Measurements from ENCODE around the gene PLA2G4A. TPM values are rescaled to one million over a fixed set of nuclear protein-coding genes. Genes with fewer than 3 reads are reported as not detected.

The PLA2G4A gene
- total RNA-seq, 1 experiment from 2014 or later, result 0.39 TPM

GRCh38 chr1:186903374-186904136 lies 74.8 kb downstream of the PLA2G4A start:
- Histone ChIP-seq H3K9ac (ENCODE audit: extremely low read depth, insufficient read length, low read length) (no peak overlapping the region), H2BK15ac (ENCODE audit: low read depth, low read length) (no peak overlapping the region), H3K4me1 (ENCODE audit: insufficient read depth, low read length) (no peaks in the 10 kb centered on the region), H3T11ph (ENCODE audit: low read length) (no peak overlapping the region), H3K4me2 (ENCODE audit: insufficient read depth, insufficient read length, low read length) (no peak overlapping the region), H4K91ac (ENCODE audit: insufficient read length, low read depth, low read length) (no peak overlapping the region), H2BK20ac (ENCODE audit: low read depth, low read length, poor library complexity, severe bottlenecking) (no peak overlapping the region), H3K27ac (ENCODE audit: insufficient read length, low read depth, low read length) (no peak overlapping the region), H3K23me2 (ENCODE audit: insufficient read length, low read depth, low read length, poor library complexity, severe bottlenecking) (no peaks in the 10 kb centered on the region), H2BK5ac (ENCODE audit: insufficient read length, low read length) (no peak overlapping the region), H2BK120ac (ENCODE audit: low read depth, low read length, poor library complexity, severe bottlenecking) (no peak overlapping the region), H3K23ac (ENCODE audit: insufficient read length, low read depth, low read length) (no peak overlapping the region), H3K14ac (ENCODE audit: insufficient read depth, low read length) (no peak overlapping the region), H4K8ac (replicated peaks; ENCODE audit: insufficient read length, low read depth, low read length) (no peak overlapping the region), H2AK5ac (ENCODE audit: insufficient read length, low read length) (no peak overlapping the region), H4K20me1 (ENCODE audit: control insufficient read depth, insufficient read depth, insufficient read length) (no peaks in the 10 kb centered on the region), H3K18ac (ENCODE audit: insufficient read length, low read depth, low read length) (no peak overlapping the region), H4K5ac (ENCODE audit: insufficient read length, low read depth, low read length) (no peak overlapping the region), H3K79me1 (ENCODE audit: insufficient read depth, low read depth, low read length, poor library complexity, severe bottlenecking) (no peaks in the 10 kb centered on the region), H2AFZ (ENCODE audit: low read length) (no peak overlapping the region), H2BK12ac (ENCODE audit: insufficient read length, low read depth, low read length) (no peak overlapping the region), H3K27me3 (ENCODE audit: insufficient read depth, low read length) (no peaks in the 10 kb centered on the region), H3K4ac (ENCODE audit: low read depth, low read length) (no peak overlapping the region), H3K56ac (ENCODE audit: insufficient read length, low read depth, low read length) (no peak overlapping the region), H3K9me3 (ENCODE audit: control insufficient read depth, low read depth, low read length) (no peaks in the 10 kb centered on the region), H3K79me2 (ENCODE audit: insufficient read depth, low read length) (no peaks in the 10 kb centered on the region)
- Mint-ChIP-seq H3K27me3 (ENCODE audit: low read depth) (no peaks in the 10 kb centered on the region), H3K4me1 (peaks cover 0 to 5% of the 10 kb centered on the region in 2 experiments; a peak in 2 of 4 replicates), H3K4me3 (no peak overlapping the region), H3K9me3 (peaks cover 0 to 4% of the 10 kb centered on the region in 2 experiments; a peak in 4 of 5 replicates), H3K36me3 (ENCODE audit: insufficient read depth in 1 of 3, low read depth in 3 of 3) (no peaks in the 10 kb centered on the region; a peak in 2 of 7 replicates), H3K27ac (no peak overlapping the region)
- no peak for TF ChIP-seq CTCF (conservative IDR thresholded peaks at IDR 0.05)
- WGBS (ENCODE audit: extremely low coverage, insufficient read length, low lambda C conversion rate), result no CpG with 5 or more reads among the region's 7 CpGs
- DNase-seq, result no peak
